Regular cardiac myocyte (primary cell): Measurements from ENCODE around the gene GABRP. TPM values are rescaled to one million over a fixed set of nuclear protein-coding genes. Genes with fewer than 3 reads are reported as not detected.

Experiments
- total RNA-seq: library from RNA; depleted of rRNA; stranded (reverse); fragments of >200 nt; gene quantifications from 2 replicates; pipeline ENCODE4 v1.2.3, GENCODE V29; 2014

The GABRP gene, protein sequence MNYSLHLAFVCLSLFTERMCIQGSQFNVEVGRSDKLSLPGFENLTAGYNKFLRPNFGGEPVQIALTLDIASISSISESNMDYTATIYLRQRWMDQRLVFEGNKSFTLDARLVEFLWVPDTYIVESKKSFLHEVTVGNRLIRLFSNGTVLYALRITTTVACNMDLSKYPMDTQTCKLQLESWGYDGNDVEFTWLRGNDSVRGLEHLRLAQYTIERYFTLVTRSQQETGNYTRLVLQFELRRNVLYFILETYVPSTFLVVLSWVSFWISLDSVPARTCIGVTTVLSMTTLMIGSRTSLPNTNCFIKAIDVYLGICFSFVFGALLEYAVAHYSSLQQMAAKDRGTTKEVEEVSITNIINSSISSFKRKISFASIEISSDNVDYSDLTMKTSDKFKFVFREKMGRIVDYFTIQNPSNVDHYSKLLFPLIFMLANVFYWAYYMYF
- under 0.01 TPM in 1 of 2 replicates, not detected in the other for total RNA-seq

DNA sequence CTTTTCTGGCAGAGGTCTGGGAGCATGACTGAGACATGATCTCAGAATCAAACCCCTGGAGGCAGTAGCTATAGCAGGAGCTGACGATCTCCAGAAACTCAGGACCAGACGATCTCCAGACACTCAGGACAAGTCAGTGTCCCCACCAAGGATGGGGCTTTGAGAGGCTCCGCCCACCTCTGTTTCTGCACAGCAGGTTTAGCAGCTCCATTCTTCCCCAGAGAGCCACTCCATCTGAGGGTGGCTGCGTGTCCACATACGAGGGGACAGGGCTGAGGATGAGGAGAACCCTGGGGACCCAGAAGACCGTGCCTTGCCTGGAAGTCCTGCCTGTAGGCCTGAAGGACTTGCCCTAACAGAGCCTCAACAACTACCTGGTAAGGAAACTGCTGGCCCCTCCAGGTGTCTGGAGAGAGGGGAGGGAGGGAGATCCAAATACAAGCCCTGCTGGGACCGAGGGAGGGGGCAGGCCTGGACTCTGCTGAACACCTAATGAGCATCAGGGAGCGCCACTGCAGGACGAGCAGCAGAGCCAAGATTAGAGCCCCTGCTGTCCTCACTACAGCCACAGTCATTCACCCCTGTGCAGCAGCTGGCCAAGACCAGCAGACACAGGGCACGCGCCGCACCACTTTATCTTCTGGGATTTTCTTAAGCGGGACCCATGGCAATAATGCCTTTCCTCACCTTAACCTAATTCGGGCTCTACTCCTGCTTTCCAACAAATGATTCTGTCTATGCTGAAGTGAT is at the start of gene GABRP:
GABRP (plus strand) TSS at position 228 of the 750 bp plus-strand sequence. CDS start 4,891 bp downstream, outside the sequence.

DNA sequence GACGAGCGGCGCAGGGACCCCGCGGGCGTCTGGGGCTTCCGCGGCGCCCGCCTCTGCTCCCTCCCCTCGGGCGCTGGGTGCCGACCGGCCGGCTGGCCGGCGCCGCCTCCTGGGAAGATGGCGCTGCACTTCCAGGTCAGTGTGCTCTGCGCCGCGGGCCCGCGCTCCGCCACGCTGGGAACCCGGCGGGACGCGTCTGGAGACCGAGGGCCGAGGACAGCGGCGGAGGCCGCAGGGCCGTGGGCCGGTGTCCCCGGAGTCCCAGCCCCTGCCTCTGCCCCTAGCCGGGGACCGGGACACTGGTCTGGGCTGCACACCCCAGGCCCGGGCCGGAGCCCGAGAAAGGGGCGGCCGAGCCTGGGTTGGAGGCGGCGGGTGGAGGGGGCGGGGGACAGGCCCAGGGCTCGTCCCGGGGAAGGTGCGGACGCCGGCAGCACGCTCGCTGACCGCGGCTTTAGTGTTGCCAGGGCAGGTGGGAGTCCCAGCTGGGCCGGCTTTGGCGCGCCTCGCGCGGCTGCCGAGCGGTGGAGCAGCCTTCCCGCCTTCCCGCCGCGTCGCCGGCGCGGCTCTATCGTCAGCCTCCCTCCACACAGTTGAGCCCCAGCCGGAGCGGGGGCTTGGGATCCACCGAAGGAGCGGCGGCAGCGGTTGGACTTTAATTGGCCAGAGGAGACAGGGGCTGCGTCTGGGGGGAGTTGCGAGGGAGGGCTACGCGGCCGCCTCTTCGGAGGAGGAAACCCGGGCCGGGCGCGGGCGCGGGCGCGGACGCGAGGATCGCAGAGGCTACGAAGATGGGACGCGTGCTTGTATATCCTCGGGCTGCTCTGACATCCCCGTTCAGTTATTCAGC is 78.6 kb downstream of the GABRP start, which contains the start of gene RANBP17:
RANBP17 (plus strand) TSS at position 102 of the 850 bp plus-strand sequence.

Other genes starting within 250 kb of the GABRP start
- gene RANBP17, start 78.3 kb downstream of the GABRP start, total RNA-seq, result 11.9 and 18.3 TPM in 2 replicates